SU-DHL-6 (cell line): ENCODE measurements around the gene REM2.

ENCODE experiments used
- H2AFZ ChIP-seq: fragments of 200-600 bp; sonication (generic); 2 replicates; pipeline ENCODE4 v1.6.1; 2014; ENCODE audit warnings: low read depth, mild to moderate bottlenecking, moderate library complexity, mixed read lengths, antibody characterized with exemption, low read length; ENCODE audit not compliant: severe bottlenecking
- H3F3A ChIP-seq: fragments of 200-600 bp; shearing (Covaris generic); 2 replicates; pipeline ENCODE4 v1.6.0; 2016; ENCODE audit warnings: antibody characterized with exemption, mild to moderate bottlenecking; ENCODE audit not compliant: insufficient read depth
- H3K27ac ChIP-seq: fragments of 200-600 bp; sonication (generic); 2 replicates; pipeline ENCODE4 v1.5.1; 2016; ENCODE audit warnings: low read depth, mild to moderate bottlenecking, low read length, moderate library complexity, mixed read lengths
- H3K27me3 ChIP-seq: fragments of 200-600 bp; sonication (generic), shearing (Covaris generic); 2 replicates; pipeline ENCODE4 v1.6.0; 2014; ENCODE audit warnings: mild to moderate bottlenecking, low read length
- H3K36me3 ChIP-seq: fragments of 200-600 bp; sonication (generic); 2 replicates; pipeline ENCODE4 v1.6.1; 2014; ENCODE audit warnings: mild to moderate bottlenecking, low read length, mixed read lengths
- H3K4me2 ChIP-seq: fragments of 300-600, 200-600 bp; shearing (Covaris generic), sonication (generic); 2 replicates; pipeline ENCODE4 v1.6.0; 2014; ENCODE audit warnings: low read length, low read depth, mild to moderate bottlenecking; ENCODE audit not compliant: poor library complexity, severe bottlenecking
- H3K4me3 ChIP-seq: fragments of 200-600 bp; sonication (generic); 2 replicates; pipeline ENCODE4 v1.5.1; 2014; ENCODE audit warnings: antibody characterized with exemption, low read length, mild to moderate bottlenecking, mixed read lengths; ENCODE audit not compliant: insufficient read depth, poor library complexity, severe bottlenecking
- H3K79me2 ChIP-seq: fragments of 200-600 bp; sonication (generic); 2 replicates; pipeline ENCODE4 v1.6.1; 2014; ENCODE audit warnings: mild to moderate bottlenecking, low read length, moderate library complexity; ENCODE audit not compliant: insufficient read depth
- H3K9ac ChIP-seq: fragments of 200-600 bp; sonication (generic); 2 replicates; pipeline ENCODE4 v1.7.0; 2014; ENCODE audit warnings: mild to moderate bottlenecking, low read length
- H3K9me2 ChIP-seq: fragments of 200-600 bp; sonication (generic); replicated peaks from 2 replicates; pipeline ENCODE4 v1.6.1; 2014; ENCODE audit warnings: low read length; ENCODE audit not compliant: insufficient read depth
- H3K9me3 ChIP-seq: fragments of 200-600 bp; sonication (generic); 2 replicates; pipeline ENCODE4 v1.6.1; 2014; ENCODE audit warnings: low read length, mixed read lengths; ENCODE audit not compliant: insufficient read depth
- H4K20me1 ChIP-seq: fragments of 200-600 bp; sonication (generic); 2 replicates; pipeline ENCODE4 v1.6.1; 2014; ENCODE audit warnings: low read depth, mild to moderate bottlenecking, antibody characterized with exemption, low read length, moderate library complexity, mixed read lengths
- EZH2phosphoT487 ChIP-seq: fragments of 200-600 bp; sonication (generic), shearing (Covaris generic); conservative IDR thresholded peaks from 2 replicates; pipeline ENCODE4 v1.6.1; 2018; ENCODE audit warnings: mild to moderate bottlenecking, antibody characterized with exemption, low read length, moderate library complexity, mixed read lengths
- TF ChIP-seq, protein P1 (sequence below): fragments of 200-600 bp; sonication (generic); IDR thresholded peaks from one replicate; pipeline ENCODE4 v1.5.1; 2017; ENCODE audit warnings: antibody characterized with exemption, mild to moderate bottlenecking, low read length, moderate library complexity; ENCODE audit not compliant: insufficient read depth, poor library complexity, severe bottlenecking

Gene REM2

DNA sequence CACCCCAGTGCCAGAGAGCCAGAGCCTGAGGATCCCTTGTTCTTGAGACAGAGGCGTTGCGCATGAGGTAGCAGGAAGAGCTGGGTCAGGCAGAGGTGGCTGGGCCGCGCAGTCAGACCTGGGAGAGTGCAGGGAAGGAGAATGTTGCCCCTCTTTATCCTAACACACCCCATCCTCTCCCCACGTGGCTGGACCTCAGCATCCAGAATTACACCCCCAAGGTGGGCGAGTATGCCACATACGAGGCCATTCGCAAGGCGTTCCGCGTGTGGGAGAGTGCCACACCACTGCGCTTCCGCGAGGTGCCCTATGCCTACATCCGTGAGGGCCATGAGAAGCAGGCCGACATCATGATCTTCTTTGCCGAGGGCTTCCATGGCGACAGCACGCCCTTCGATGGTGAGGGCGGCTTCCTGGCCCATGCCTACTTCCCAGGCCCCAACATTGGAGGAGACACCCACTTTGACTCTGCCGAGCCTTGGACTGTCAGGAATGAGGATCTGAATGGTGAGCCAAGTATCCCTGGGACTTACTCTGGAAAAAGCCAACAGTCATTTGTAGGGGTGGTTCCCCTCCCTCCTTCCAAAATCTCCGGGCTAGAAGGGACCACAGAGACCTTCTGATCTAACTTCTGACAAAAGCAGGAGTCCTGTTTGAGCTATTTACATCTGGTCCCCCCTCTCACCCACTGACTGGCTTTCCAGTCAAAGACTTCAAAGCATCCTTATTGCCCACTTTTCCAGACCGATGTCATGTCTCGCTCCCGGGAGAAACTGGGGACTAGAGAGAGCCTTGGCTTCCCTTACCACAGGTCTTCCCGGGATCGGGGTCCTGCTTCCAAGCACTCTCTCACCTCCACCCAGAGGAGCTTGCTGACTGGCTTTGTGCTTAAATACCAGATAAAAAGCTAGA lies 40.6 kb upstream of the REM2 start:
- TF ChIP-seq, protein P1, sequence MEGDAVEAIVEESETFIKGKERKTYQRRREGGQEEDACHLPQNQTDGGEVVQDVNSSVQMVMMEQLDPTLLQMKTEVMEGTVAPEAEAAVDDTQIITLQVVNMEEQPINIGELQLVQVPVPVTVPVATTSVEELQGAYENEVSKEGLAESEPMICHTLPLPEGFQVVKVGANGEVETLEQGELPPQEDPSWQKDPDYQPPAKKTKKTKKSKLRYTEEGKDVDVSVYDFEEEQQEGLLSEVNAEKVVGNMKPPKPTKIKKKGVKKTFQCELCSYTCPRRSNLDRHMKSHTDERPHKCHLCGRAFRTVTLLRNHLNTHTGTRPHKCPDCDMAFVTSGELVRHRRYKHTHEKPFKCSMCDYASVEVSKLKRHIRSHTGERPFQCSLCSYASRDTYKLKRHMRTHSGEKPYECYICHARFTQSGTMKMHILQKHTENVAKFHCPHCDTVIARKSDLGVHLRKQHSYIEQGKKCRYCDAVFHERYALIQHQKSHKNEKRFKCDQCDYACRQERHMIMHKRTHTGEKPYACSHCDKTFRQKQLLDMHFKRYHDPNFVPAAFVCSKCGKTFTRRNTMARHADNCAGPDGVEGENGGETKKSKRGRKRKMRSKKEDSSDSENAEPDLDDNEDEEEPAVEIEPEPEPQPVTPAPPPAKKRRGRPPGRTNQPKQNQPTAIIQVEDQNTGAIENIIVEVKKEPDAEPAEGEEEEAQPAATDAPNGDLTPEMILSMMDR: no peak
- no peak for TF ChIP-seq EZH2phosphoT487

DNA sequence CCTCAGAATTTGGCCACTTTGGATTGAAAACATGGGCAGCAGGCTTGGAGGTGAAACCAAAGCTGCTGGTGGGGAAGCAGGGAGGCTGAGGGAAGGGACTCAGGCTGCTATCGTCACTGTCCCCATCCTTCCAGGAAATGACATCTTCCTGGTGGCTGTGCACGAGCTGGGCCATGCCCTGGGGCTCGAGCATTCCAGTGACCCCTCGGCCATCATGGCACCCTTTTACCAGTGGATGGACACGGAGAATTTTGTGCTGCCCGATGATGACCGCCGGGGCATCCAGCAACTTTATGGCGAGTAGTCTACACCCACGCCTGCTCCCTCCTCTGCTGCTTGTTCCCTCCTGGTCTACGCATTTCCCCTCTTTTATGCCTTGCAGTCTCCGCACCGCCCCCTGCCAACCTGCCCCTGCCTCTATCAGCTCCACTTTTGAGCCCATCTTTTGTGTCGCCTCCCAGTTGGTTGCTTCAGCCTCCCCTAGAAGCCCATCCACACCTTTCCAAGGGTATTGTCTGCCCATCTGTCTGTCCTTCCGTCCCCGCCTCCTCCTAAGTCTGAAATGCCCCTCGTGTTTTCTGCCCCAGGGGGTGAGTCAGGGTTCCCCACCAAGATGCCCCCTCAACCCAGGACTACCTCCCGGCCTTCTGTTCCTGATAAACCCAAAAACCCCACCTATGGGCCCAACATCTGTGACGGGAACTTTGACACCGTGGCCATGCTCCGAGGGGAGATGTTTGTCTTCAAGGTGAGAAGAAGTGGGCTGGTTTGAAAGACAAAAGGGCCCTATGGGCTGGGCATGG lies 39.7 kb upstream of the REM2 start:
- H3K9me2 ChIP-seq: no peaks in the 10 kb centered on the region
- no peak overlapping the region for H3K27ac ChIP-seq
- H3K9me3 ChIP-seq: no peaks in the 10 kb centered on the region
- no peaks in the 10 kb centered on the region for H3F3A ChIP-seq
- no peaks in the 10 kb centered on the region for H4K20me1 ChIP-seq
- no peaks in the 10 kb centered on the region for H3K27me3 ChIP-seq
- no peak overlapping the region for H3K9ac ChIP-seq
- H3K79me2 ChIP-seq: no peaks in the 10 kb centered on the region
- no peaks in the 10 kb centered on the region for H3K36me3 ChIP-seq
- no peak overlapping the region for H3K4me3 ChIP-seq
- TF ChIP-seq, protein P1: no peak
- TF ChIP-seq EZH2phosphoT487: no peak
- H2AFZ ChIP-seq: no peak overlapping the region
- no peak overlapping the region for H3K4me2 ChIP-seq

More for the DNA sequence above, 40.6 kb upstream of the REM2 start:
- no peaks in the 10 kb centered on the region for H3K79me2 ChIP-seq
- H3K27ac ChIP-seq: no peak overlapping the region
- H3K4me2 ChIP-seq: no peak overlapping the region
- H3K4me3 ChIP-seq: no peak overlapping the region
- no peaks in the 10 kb centered on the region for H3K9me3 ChIP-seq
- no peaks in the 10 kb centered on the region for H3K36me3 ChIP-seq
- H4K20me1 ChIP-seq: no peaks in the 10 kb centered on the region
- H2AFZ ChIP-seq: no peak overlapping the region
- H3F3A ChIP-seq: no peaks in the 10 kb centered on the region
- no peak overlapping the region for H3K9ac ChIP-seq
- H3K27me3 ChIP-seq: no peaks in the 10 kb centered on the region
- H3K9me2 ChIP-seq: no peaks in the 10 kb centered on the region

DNA sequence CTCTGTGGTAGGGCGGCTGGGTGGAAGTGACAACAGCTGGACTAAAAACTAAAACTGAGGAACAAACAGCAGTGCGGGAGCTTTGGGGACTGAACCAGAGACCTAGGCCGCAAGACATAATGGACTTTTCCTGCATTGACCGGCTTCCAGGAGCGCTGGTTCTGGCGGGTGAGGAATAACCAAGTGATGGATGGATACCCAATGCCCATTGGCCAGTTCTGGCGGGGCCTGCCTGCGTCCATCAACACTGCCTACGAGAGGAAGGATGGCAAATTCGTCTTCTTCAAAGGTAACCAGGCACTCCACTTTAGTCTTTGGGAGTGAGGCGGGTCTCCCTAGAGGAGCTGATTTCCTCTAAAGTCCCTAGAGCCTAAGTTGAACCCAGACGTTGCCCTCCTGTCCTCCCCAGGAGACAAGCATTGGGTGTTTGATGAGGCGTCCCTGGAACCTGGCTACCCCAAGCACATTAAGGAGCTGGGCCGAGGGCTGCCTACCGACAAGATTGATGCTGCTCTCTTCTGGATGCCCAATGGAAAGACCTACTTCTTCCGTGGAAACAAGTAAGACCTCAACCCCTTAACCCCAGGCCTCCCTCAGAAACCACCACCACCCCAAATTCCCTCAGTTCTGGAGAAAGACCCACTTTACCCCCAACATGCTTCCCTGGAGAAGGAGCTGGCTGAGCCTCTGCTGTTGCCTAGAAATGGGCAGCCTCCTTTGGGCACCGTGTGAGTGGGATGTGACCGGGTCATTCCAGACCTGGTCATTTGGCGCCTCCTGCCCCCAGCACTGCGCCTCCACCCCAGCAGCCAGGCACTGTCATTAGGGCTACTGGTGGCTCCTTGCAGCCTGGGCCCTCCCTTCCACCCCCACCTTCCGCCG lies 38.6 kb upstream of the REM2 start:
- H3K27me3 ChIP-seq: no peaks in the 10 kb centered on the region
- no peak overlapping the region for H3K9ac ChIP-seq
- H3K9me3 ChIP-seq: no peaks in the 10 kb centered on the region
- H2AFZ ChIP-seq: no peak overlapping the region
- H3K4me3 ChIP-seq: no peak overlapping the region
- no peaks in the 10 kb centered on the region for H3K79me2 ChIP-seq
- no peaks in the 10 kb centered on the region for H3K9me2 ChIP-seq
- TF ChIP-seq EZH2phosphoT487: no peak
- TF ChIP-seq, protein P1: no peak
- H4K20me1 ChIP-seq: no peaks in the 10 kb centered on the region
- H3F3A ChIP-seq: no peaks in the 10 kb centered on the region
- no peak overlapping the region for H3K4me2 ChIP-seq
- H3K27ac ChIP-seq: no peak overlapping the region
- no peaks in the 10 kb centered on the region for H3K36me3 ChIP-seq
